Neural progenitor cell (in vitro differentiated cells): ENCODE data around the gene SSUH2. TPM values are rescaled to one million over a fixed set of nuclear protein-coding genes. Genes with fewer than 3 reads are reported as not detected.

Experiments
- DNase-seq: peaks from one replicate; pipeline ENCODE4 v3.0.0-alpha.2; 2016; ENCODE audit warnings: low spot score
- H2AFZ ChIP-seq: fragments of 200-600 bp; sonication (generic); replicated peaks from 2 replicates; pipeline ENCODE4 v1.6.1; 2016; ENCODE audit warnings: antibody characterized with exemption
- H3F3A ChIP-seq: fragments of 200-600 bp; sonication (generic); 2 replicates; pipeline ENCODE4 v1.6.1; 2016; ENCODE audit warnings: antibody characterized with exemption, low read depth
- H3K27ac ChIP-seq: fragments of 200-600 bp; sonication (generic); 2 replicates; pipeline ENCODE4 v1.5.1; 2016; ENCODE audit warnings: mild to moderate bottlenecking
- H3K27me3 ChIP-seq: fragments of 200-600 bp; sonication (generic); 2 replicates; pipeline ENCODE4 v1.6.1; 2016; ENCODE audit warnings: mild to moderate bottlenecking, moderate library complexity
- H3K36me3 ChIP-seq: fragments of 200-600 bp; sonication (generic); 2 replicates; pipeline ENCODE4 v1.5.1; 2016
- H3K4me1 ChIP-seq: fragments of 200-600 bp; sonication (generic); 2 replicates; pipeline ENCODE4 v1.6.1; 2016; ENCODE audit warnings: mixed run types
- H3K4me2 ChIP-seq: fragments of 200-600 bp; sonication (generic); 2 replicates; pipeline ENCODE4 v1.6.1; 2016
- H3K4me3 ChIP-seq: fragments of 200-600 bp; sonication (generic); 2 replicates; pipeline ENCODE4 v1.5.1; 2016
- H3K79me2 ChIP-seq: fragments of 200-600 bp; sonication (generic); 2 replicates; pipeline ENCODE4 v1.6.1; 2016; ENCODE audit warnings: low read depth
- H3K9ac ChIP-seq: fragments of 200-600 bp; sonication (generic); 2 replicates; pipeline ENCODE4 v1.6.1; 2016
- H3K9me3 ChIP-seq: fragments of 200-600 bp; sonication (generic); 2 replicates; pipeline ENCODE4 v1.5.1; 2016; ENCODE audit warnings: low read depth
- H4K20me1 ChIP-seq: fragments of 200-600 bp; sonication (generic); 2 replicates; pipeline ENCODE4 v1.6.1; 2016; ENCODE audit warnings: low read depth
- H3K27ac Mint-ChIP-seq: 3 replicates; pipeline ENCODE4 v1.8.0; 2021; ENCODE audit warnings: mixed read lengths
- H3K27me3 Mint-ChIP-seq: 2 replicates; pipeline ENCODE4 v1.8.0; 2022; ENCODE audit warnings: low read depth, mild to moderate bottlenecking, inconsistent platforms, moderate library complexity, mixed read lengths; ENCODE audit not compliant: insufficient read depth
- H3K36me3 Mint-ChIP-seq: 3 replicates; pipeline ENCODE4 v1.8.0; 2021; ENCODE audit warnings: mixed read lengths
- H3K4me1 Mint-ChIP-seq: 3 replicates; pipeline ENCODE4 v1.8.0; 2021; ENCODE audit warnings: mixed read lengths
- H3K4me3 Mint-ChIP-seq: 3 replicates; pipeline ENCODE4 v1.8.0; 2021; ENCODE audit warnings: mild to moderate bottlenecking, moderate library complexity, mixed read lengths
- H3K9me3 Mint-ChIP-seq: 3 replicates; pipeline ENCODE4 v1.8.0; 2020; ENCODE audit warnings: mixed read lengths
- CTCF ChIP-seq: fragments of 200-600 bp; sonication (generic); IDR thresholded peaks from 2 replicates; pipeline ENCODE4 v1.5.1; 2017; ENCODE audit warnings: antibody characterized with exemption, mild to moderate bottlenecking
- EZH2 ChIP-seq: fragments of 200-600 bp; sonication (generic); IDR thresholded peaks from 2 replicates; pipeline ENCODE4 v1.6.1; 2017; ENCODE audit warnings: antibody characterized with exemption, mild to moderate bottlenecking, moderate library complexity
- EZH2phosphoT487 ChIP-seq: fragments of 200-600 bp; sonication (generic); IDR thresholded peaks from 2 replicates; pipeline ENCODE4 v1.6.1; 2017; ENCODE audit warnings: antibody characterized with exemption
- total RNA-seq: library from RNA; depleted of rRNA; stranded (reverse); fragments of >200 nt; gene quantifications from 2 replicates; pipeline ENCODE4 v1.2.3, GENCODE V29; 2015; ENCODE audit warnings: low replicate concordance

The SSUH2 gene
- total RNA-seq, 1 donor from 2014 or later: 0.37 TPM

GRCh38 chr3:8658306-8659212, 14.0 kb upstream of the SSUH2 start:
- no peak for TF ChIP-seq EZH2
- TF ChIP-seq CTCF: no peak
- TF ChIP-seq EZH2phosphoT487: no peak
- Mint-ChIP-seq H3K4me1 (peaks cover 33% of the 10 kb centered on the region), H3K27me3 (peaks cover 6% of the 10 kb centered on the region), H3K36me3 (no peaks in the 10 kb centered on the region), H3K27ac (peak overlapping the region; percentile 43), H3K4me3 (no peak overlapping the region), H3K9me3 (peaks cover 5% of the 10 kb centered on the region)
- Histone ChIP-seq H3F3A (no peaks in the 10 kb centered on the region), H3K4me1 (no peaks in the 10 kb centered on the region), H3K36me3 (no peaks in the 10 kb centered on the region), H2AFZ (no peak overlapping the region), H3K4me3 (no peak overlapping the region), H3K27ac (no peak overlapping the region), H3K27me3 (no peaks in the 10 kb centered on the region), H3K4me2 (no peak overlapping the region), H3K79me2 (no peaks in the 10 kb centered on the region), H3K9ac (no peak overlapping the region), H3K9me3 (no peaks in the 10 kb centered on the region), H4K20me1 (no peaks in the 10 kb centered on the region)
- no peak for DNase-seq

- H3K9me3 Mint-ChIP-seq: peaks cover 5% of the 10 kb centered on the region
- no peaks in the 10 kb centered on the region for H3K9me3 ChIP-seq
- H3K4me2 ChIP-seq: no peak overlapping the region
- no peaks in the 10 kb centered on the region for H3F3A ChIP-seq
- no peaks in the 10 kb centered on the region for H3K4me1 ChIP-seq
- H3K4me3 Mint-ChIP-seq: no peak overlapping the region
- H3K4me1 Mint-ChIP-seq: peaks cover 33% of the 10 kb centered on the region
- no peak for TF ChIP-seq EZH2
- TF ChIP-seq EZH2phosphoT487: no peak
- no peak for TF ChIP-seq CTCF
- H4K20me1 ChIP-seq: no peaks in the 10 kb centered on the region
- no peaks in the 10 kb centered on the region for H3K36me3 Mint-ChIP-seq
- no peak overlapping the region for H3K4me3 ChIP-seq
- no peak overlapping the region for H2AFZ ChIP-seq
- H3K79me2 ChIP-seq: no peaks in the 10 kb centered on the region
- H3K36me3 ChIP-seq: no peaks in the 10 kb centered on the region
- no peak overlapping the region for H3K9ac ChIP-seq
- peaks cover 6% of the 10 kb centered on the region for H3K27me3 Mint-ChIP-seq
- no peak overlapping the region for H3K27ac ChIP-seq
- no peak overlapping the region for H3K27ac Mint-ChIP-seq
- DNase-seq: no peak
- H3K27me3 ChIP-seq: no peaks in the 10 kb centered on the region
Observed at GRCh38 chr3:8657804-8658305, 13.3 kb upstream of the SSUH2 start.

GRCh38 chr3:8656240-8656639, 11.6 kb upstream of the SSUH2 start:
- no peak overlapping the region for H3K27ac ChIP-seq
- H3K4me1 ChIP-seq: no peaks in the 10 kb centered on the region
- no peaks in the 10 kb centered on the region for H3K79me2 ChIP-seq
- no peaks in the 10 kb centered on the region for H3K36me3 Mint-ChIP-seq
- no peak overlapping the region for H3K27ac Mint-ChIP-seq
- H3F3A ChIP-seq: no peaks in the 10 kb centered on the region
- H3K27me3 Mint-ChIP-seq: peaks cover 12% of the 10 kb centered on the region
- no peaks in the 10 kb centered on the region for H3K9me3 ChIP-seq
- H3K4me3 Mint-ChIP-seq: no peak overlapping the region
- H3K4me2 ChIP-seq: no peak overlapping the region
- H3K27me3 ChIP-seq: no peaks in the 10 kb centered on the region
- DNase-seq: no peak
- no peak overlapping the region for H3K4me3 ChIP-seq
- no peaks in the 10 kb centered on the region for H4K20me1 ChIP-seq
- H2AFZ ChIP-seq: no peak overlapping the region
- peaks cover 48% of the 10 kb centered on the region for H3K4me1 Mint-ChIP-seq
- no peak for TF ChIP-seq EZH2
- peaks cover 8% of the 10 kb centered on the region for H3K9me3 Mint-ChIP-seq
- no peak overlapping the region for H3K9ac ChIP-seq
- no peaks in the 10 kb centered on the region for H3K36me3 ChIP-seq

GRCh38 chr3:8655387-8655835, 10.8 kb upstream of the SSUH2 start:
- H3K27me3 Mint-ChIP-seq: peaks cover 12% of the 10 kb centered on the region

More at GRCh38 chr3:8655387-8655835, 10.8 kb upstream of the SSUH2 start:
- no peaks in the 10 kb centered on the region for H3F3A ChIP-seq
- peak overlapping the region; percentile 54 for H3K4me3 Mint-ChIP-seq
- H3K9me3 Mint-ChIP-seq: peaks cover 8% of the 10 kb centered on the region
- no peak overlapping the region for H3K4me3 ChIP-seq
- H3K36me3 ChIP-seq: no peaks in the 10 kb centered on the region
- DNase-seq: no peak
- no peak overlapping the region for H3K27ac ChIP-seq
- no peak overlapping the region for H2AFZ ChIP-seq
- H3K4me1 Mint-ChIP-seq: peaks cover 56% of the 10 kb centered on the region
- no peaks in the 10 kb centered on the region for H3K36me3 Mint-ChIP-seq
- no peaks in the 10 kb centered on the region for H3K4me1 ChIP-seq
- TF ChIP-seq EZH2: no peak
- no peak for TF ChIP-seq EZH2phosphoT487
- no peak for TF ChIP-seq CTCF
- no peaks in the 10 kb centered on the region for H4K20me1 ChIP-seq
- no peaks in the 10 kb centered on the region for H3K9me3 ChIP-seq
- H3K27me3 ChIP-seq: no peaks in the 10 kb centered on the region
- no peaks in the 10 kb centered on the region for H3K79me2 ChIP-seq
- peak overlapping the region; percentile 74 for H3K27ac Mint-ChIP-seq
- H3K4me2 ChIP-seq: no peak overlapping the region
- H3K9ac ChIP-seq: no peak overlapping the region
